HG03135 (cell line): ENCODE results near the gene GBGT1.
"Not testable (repeated sequence)": the region's sequence is repeated elsewhere in the genome, so short reads cannot be mapped to it uniquely, and the experiment has no call there.

Experiments used
- ATAC-seq: cut with Tn5 transposase; IDR thresholded peaks from one replicate; pipeline ENCODE4 v1.9.1; 2021; ENCODE audit warnings: mild to moderate bottlenecking, moderate library complexity; ENCODE audit not compliant: unreplicated experiment

Gene GBGT1

GRCh38 chr9:133163504-133164172 is at the start of gene GBGT1:
Gene GBGT1, minus strand, starts transcription at chr9:133163914. Its CDS starts 1,502 bp downstream, at chr9:133162412.
- no peak for ATAC-seq

GRCh38 chr9:133210609-133211008 is 46.9 kb upstream of the GBGT1 start:
- no peak for ATAC-seq

GRCh38 chr9:133210202-133210532 is 46.5 kb upstream of the GBGT1 start:
- ATAC-seq: no peak

GRCh38 chr9:133209327-133210201 is 45.9 kb upstream of the GBGT1 start:
- ATAC-seq: not testable (repeated sequence)

GRCh38 chr9:133208880-133209300 is 45.2 kb upstream of the GBGT1 start, which contains the start of gene OBP2B:
Gene OBP2B, minus strand, starts transcription at chr9:133209250. Its CDS starts 51 bp downstream, at chr9:133209199.
- not testable (repeated sequence) for ATAC-seq

- ATAC-seq: not testable (repeated sequence)
Observed at GRCh38 chr9:133208171-133208879, 44.6 kb upstream of the GBGT1 start.

- ATAC-seq: no peak
Observed at GRCh38 chr9:133207540-133208170, 43.9 kb upstream of the GBGT1 start.

- ATAC-seq: no peak
Observed at GRCh38 chr9:133207021-133207531, 43.4 kb upstream of the GBGT1 start.

- ATAC-seq: no peak
Observed at GRCh38 chr9:133205996-133206931, 42.5 kb upstream of the GBGT1 start.

- ATAC-seq: not testable (repeated sequence)
Observed at GRCh38 chr9:133205481-133205887, 41.8 kb upstream of the GBGT1 start.

- ATAC-seq: no peak
Observed at GRCh38 chr9:133204993-133205336, 41.3 kb upstream of the GBGT1 start.

GRCh38 chr9:133204335-133204992 is 40.8 kb upstream of the GBGT1 start:
- ATAC-seq: no peak

- no peak for ATAC-seq
Observed at GRCh38 chr9:133203506-133204075, 39.9 kb upstream of the GBGT1 start.

GRCh38 chr9:133202688-133203453 is 39.2 kb upstream of the GBGT1 start:
- ATAC-seq: no peak

- ATAC-seq: no peak
Observed at GRCh38 chr9:133202145-133202513, 38.4 kb upstream of the GBGT1 start.

GRCh38 chr9:133201424-133202144 is 37.9 kb upstream of the GBGT1 start:
- ATAC-seq: no peak

- no peak for ATAC-seq
Observed at GRCh38 chr9:133200631-133201030, 36.9 kb upstream of the GBGT1 start.
